GM12892 (cell line): ENCODE data around the gene OSGEPL1.
"Not testable (repeated sequence)": the region's sequence is repeated elsewhere in the genome, so short reads cannot be mapped to it uniquely, and the experiment has no call there.

Experiments
- DNase-seq: peaks from one replicate; pipeline ENCODE4 v3.0.0; 2011; ENCODE audit not compliant: insufficient read length
- FAIRE-seq: peaks from 2 replicates; lab custom pipeline; 2011; peaks lifted over from hg19 to GRCh38; lab: Jason Lieb, UNC
- POLR2A ChIP-seq: IDR thresholded peaks from 2 replicates; pipeline ENCODE4 v1.6.1; 2011; ENCODE audit warnings: low read depth, low read length, control low read depth
- POLR2AphosphoS5 ChIP-seq: IDR thresholded peaks from 2 replicates; pipeline ENCODE4 v1.6.1; 2011; ENCODE audit warnings: low read depth, low read length, control low read depth
- TAF1 ChIP-seq: IDR thresholded peaks from 2 replicates; pipeline ENCODE4 v1.6.1; 2011; ENCODE audit warnings: low read depth, mild to moderate bottlenecking, control low read depth, low read length, borderline replicate concordance

The OSGEPL1 gene

GRCh38 chr2:189782221-189782671 lies 19.7 kb upstream of the OSGEPL1 start:
- DNase-seq, result no peak
- TF ChIP-seq POLR2AphosphoS5, result no peak
- TF ChIP-seq TAF1, result no peak
- TF ChIP-seq POLR2A, result no peak
- FAIRE-seq, result no peak

GRCh38 chr2:189772212-189772611 lies 9.6 kb upstream of the OSGEPL1 start:
- no peak for DNase-seq
- FAIRE-seq, result no peak
- TF ChIP-seq TAF1 (no peak), POLR2AphosphoS5 (no peak), POLR2A (no peak)

DNA sequence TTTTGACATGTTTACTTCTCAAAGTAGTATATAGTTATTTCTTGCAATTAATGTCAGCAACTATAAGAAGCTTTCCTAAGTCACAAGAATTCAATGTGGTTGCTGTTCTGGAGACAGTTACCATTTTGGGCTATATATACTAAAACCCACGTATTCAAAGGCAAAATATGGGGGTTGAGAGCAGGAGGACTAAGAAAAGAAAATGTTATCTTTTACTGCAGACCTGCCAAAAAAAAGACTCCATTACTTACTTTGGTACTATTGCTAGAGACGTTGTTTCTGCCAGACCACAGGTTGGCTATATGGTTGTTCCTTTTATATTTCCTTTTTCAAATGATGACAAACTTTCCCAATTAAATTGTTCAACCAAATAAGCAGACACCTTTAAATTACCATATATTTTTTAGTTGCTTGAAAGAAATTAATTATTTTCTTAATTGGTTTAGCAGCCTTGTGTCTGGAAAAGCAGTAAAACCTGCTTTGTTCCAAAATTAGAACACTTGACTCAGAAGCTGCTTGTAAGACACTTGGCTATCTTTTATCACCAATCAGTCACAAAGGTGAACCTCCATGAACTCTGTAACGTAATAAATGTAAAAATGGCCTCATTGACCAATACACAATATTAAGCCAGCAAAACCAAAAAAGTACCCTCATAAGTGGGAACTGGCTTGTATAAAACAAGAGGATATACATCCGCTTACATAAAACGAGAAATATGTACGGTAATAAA lies 8.2 kb upstream of the OSGEPL1 start:
- no peak for FAIRE-seq
- TF ChIP-seq POLR2AphosphoS5, result no peak
- no peak for DNase-seq

GRCh38 chr2:189763908-189764661 lies 1.5 kb upstream of the OSGEPL1 start:
- no peak for TF ChIP-seq POLR2A
- TF ChIP-seq POLR2AphosphoS5, result no peak
- TF ChIP-seq TAF1, result no peak
- FAIRE-seq, result no peak
- DNase-seq, result no peak

DNA sequence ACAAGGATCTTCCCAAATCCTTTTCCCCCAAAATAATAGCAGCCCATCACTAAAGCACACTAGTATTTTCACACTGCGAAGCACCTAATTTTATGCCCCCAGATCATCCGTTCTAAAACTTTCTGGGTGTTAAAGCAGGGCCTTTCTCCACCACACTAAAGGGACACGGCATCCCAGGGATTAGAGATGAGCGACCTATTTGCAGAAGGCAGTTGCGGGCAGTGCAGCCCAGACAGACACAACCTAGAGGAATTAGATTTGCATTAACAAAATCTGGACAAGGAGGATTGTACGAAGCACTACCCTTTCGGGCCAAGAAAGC lies 402 bp downstream of the OSGEPL1 start:
- DNase-seq (no peak), FAIRE-seq (no peak)

GRCh38 chr2:189760154-189760553 lies 2.4 kb downstream of the OSGEPL1 start:
- FAIRE-seq, DNase-seq: not testable (repeated sequence)

More for the DNA sequence above, 402 bp downstream of the OSGEPL1 start:
- TF ChIP-seq POLR2AphosphoS5 (no peak), TAF1 (no peak), POLR2A (no peak)

DNA sequence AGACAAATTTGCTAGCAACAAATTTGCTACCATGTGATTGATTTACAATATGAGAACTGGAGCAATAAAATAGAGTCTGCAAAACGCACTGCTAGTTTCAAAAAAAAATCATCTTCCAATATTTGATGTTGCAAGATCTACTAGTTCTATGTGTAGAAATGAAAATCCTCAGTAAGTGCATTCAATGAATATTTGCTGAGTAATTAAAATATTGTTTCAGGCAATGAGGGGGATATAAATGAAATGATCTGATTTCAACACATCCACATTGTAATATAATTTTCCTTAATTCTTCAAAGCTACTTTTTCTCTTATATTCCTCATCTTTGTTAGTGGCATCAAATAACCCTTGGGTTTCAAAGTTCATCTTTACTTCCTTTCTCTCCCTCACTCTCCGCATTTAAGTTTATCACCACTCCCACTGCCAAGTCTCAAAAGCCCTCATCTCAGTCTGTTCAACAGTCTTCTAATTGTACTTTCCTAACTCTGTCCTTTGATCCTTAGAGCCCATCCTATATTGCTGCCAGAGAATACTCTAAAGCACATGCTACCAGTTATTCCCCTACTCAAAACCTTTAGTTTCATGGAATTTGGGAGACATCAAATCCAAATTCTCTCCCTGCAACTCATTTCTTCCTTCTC lies 6.2 kb downstream of the OSGEPL1 start:
- no peak for DNase-seq
- FAIRE-seq, result no peak
- TF ChIP-seq POLR2AphosphoS5 (no peak), POLR2A (no peak), TAF1 (no peak)

DNA sequence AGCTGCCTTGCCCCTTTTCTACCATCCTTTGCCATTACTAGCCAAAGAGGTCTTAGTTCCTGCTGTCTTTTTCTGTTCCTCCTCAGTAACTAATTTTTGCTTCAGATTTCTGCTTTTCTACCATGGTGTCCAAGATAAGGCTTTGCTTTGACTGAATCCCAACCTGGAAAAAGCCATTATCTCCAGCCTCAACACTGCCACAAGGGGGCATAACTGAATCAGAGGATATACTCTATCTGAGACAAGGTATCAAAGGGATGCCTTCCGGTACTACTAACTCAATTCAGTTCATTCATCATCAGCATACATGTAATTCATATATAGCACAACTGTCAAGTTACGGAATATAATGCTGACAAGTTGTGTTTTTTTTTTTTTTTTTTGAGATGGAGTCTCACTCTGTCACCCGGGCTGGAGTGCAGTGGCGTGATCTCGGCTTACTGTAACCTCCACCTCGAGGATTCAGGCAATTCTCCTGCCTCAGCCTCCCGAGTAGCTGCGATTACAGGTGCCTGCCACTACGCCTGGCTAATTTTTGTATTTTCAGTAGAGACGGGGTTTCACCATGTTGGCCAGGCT lies 11.4 kb downstream of the OSGEPL1 start:
- peak; percentile 60 for FAIRE-seq

DNA sequence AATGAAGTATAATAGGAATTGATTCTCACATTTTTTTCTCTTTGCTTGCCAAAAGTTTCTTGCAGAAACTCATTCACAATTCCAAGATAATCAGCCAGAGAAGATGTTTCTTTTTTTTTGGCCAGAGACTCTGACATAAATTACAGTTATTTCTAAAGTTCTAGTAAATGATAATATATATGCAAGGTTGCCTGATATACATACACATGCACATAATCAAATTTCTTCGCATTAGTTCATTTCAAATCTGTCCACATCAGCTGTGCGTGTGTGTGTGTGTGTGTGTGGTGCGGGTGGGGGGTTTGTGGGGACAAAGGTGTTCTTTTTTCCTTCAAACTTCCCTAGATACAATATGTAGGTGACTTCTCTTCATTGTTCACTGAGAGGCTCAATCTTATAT lies 33.2 kb downstream of the OSGEPL1 start:
- no peak for DNase-seq
- TF ChIP-seq TAF1 (no peak), POLR2A (no peak), POLR2AphosphoS5 (no peak)
- no peak for FAIRE-seq

More for the DNA sequence above, 11.4 kb downstream of the OSGEPL1 start:
- TF ChIP-seq POLR2A (no peak), POLR2AphosphoS5 (no peak), TAF1 (no peak)
- DNase-seq, result no peak

DNA sequence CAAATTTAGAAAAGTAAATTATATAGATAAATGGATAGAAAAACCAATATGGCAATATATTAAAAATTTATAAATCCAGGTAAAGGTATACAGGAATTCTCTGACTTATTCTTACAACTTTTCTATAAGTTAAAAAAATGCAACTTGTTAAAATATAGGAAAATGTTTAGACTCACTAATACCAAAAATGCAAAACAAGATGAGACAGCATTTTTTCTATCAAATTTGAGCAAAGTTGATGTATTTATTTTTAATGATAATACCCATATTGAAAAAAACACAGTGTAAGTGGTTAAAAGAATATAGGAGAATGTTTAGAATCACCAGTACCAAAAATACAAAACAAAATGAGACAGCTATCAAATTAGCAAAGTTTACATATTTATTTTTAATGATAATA lies 35.7 kb downstream of the OSGEPL1 start:
- DNase-seq, result no peak
- no peak for FAIRE-seq
- TF ChIP-seq TAF1 (no peak), POLR2A (no peak), POLR2AphosphoS5 (no peak)

DNA sequence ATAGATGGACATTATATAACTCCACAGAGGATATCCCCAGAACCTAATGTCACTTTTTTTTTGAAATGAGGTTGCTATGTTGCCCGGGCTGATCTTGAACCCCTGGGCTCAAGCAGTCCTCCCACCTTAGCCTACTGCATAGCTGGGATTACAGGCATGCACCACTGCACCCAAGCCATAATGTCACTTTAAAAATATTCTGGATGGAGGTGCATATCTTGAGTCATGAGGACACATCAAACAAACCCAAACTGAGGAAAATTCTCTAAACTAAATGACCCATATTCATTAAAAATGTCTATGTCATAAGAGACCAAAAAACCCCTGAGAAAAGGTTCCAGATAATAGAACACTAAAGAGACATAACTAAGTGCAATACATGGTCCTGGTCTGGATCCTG lies 36.3 kb downstream of the OSGEPL1 start:
- FAIRE-seq, result no peak
- TF ChIP-seq POLR2AphosphoS5, result no peak
- TF ChIP-seq TAF1, result no peak
- no peak for TF ChIP-seq POLR2A
- DNase-seq, result no peak

DNA sequence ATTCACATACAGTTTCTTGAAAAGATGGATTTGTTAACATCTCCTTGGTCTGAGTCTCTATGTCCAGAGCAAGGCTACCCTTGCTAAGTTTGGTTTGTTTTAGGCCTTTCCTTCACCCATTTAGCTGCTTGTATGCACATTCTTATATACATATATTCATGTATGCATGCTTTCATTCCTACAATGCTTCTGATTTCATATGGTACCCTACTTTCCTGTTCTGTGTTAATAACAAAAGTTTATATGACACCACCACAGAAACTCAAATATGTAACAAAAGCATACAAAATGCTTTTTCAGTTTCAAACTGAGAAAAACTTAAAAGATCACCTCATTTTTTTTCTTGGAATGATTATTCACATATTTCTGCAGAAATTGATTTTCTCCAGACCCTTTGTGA lies 39.4 kb downstream of the OSGEPL1 start:
- no peak for DNase-seq
- no peak for FAIRE-seq
- no peak for TF ChIP-seq POLR2A
- no peak for TF ChIP-seq TAF1
- no peak for TF ChIP-seq POLR2AphosphoS5
